Mesenchymal stem cell (in vitro differentiated cells and primary cell): ENCODE results near the gene WWOX.
"Not testable (repeated sequence)": the region's sequence is repeated elsewhere in the genome, so short reads cannot be mapped to it uniquely, and the experiment has no call there.

Source experiments
- DNase-seq: peaks from one replicate; pipeline ENCODE4 v3.0.0-alpha.2; 2013
- H2AFZ ChIP-seq: one replicate; pipeline ENCODE4 v1.6.1; 2013; ENCODE audit warnings: low read depth, mild to moderate bottlenecking, control low read depth, inconsistent platforms, low read length, moderate library complexity
- H2AK5ac ChIP-seq: 2 replicates; pipeline ENCODE4 v1.6.1; 2013; ENCODE audit warnings: low read length, moderate library complexity, mild to moderate bottlenecking, inconsistent platforms; ENCODE audit not compliant: severe bottlenecking
- H2BK120ac ChIP-seq: one replicate; pipeline ENCODE4 v1.6.1; 2013; ENCODE audit warnings: low read depth, mild to moderate bottlenecking, inconsistent platforms, low read length, moderate library complexity
- H2BK12ac ChIP-seq, 2 experiments: one replicate each; pipeline ENCODE4 v1.6.1; 2013; ENCODE audit warnings: inconsistent platforms in 2 of 2, low read length in 2 of 2, mild to moderate bottlenecking in 2 of 2, moderate library complexity in 2 of 2, control low read depth in 1 of 2
- H2BK15ac ChIP-seq: one replicate; pipeline ENCODE4 v1.6.1; 2013; ENCODE audit warnings: mild to moderate bottlenecking, low read depth, inconsistent platforms; ENCODE audit not compliant: poor library complexity, severe bottlenecking
- H2BK5ac ChIP-seq: 2 replicates; pipeline ENCODE4 v1.6.1; 2013; ENCODE audit warnings: low read depth, mild to moderate bottlenecking, low read length, control low read depth, inconsistent platforms; ENCODE audit not compliant: poor library complexity, severe bottlenecking
- H3K14ac ChIP-seq, 2 experiments: one replicate each; pipeline ENCODE4 v1.6.1; 2013; ENCODE audit warnings: inconsistent platforms in 2 of 2, low read length in 2 of 2, control low read depth in 1 of 2, mild to moderate bottlenecking in 1 of 2, moderate library complexity in 1 of 2
- H3K18ac ChIP-seq, 2 experiments: one replicate each; pipeline ENCODE4 v1.6.1; 2013; ENCODE audit warnings: inconsistent platforms in 2 of 2, low read length in 2 of 2, control low read depth in 1 of 2, low read depth in 1 of 2, mild to moderate bottlenecking in 1 of 2
- H3K23ac ChIP-seq, 2 experiments: one replicate each; pipeline ENCODE4 v1.6.1; 2013; ENCODE audit warnings: inconsistent platforms in 2 of 2, low read length in 2 of 2, mild to moderate bottlenecking in 2 of 2, moderate library complexity in 2 of 2, control low read depth in 1 of 2
- H3K27ac ChIP-seq: 2 replicates; pipeline ENCODE4 v1.5.1; 2013; ENCODE audit warnings: mild to moderate bottlenecking, moderate library complexity, low read length, control low read depth, inconsistent platforms; ENCODE audit not compliant: poor library complexity, severe bottlenecking
- H3K27me3 ChIP-seq, 2 experiments: 2 replicates each; pipeline versions ENCODE4 v1.6.1 to v1.7.0; 2013; ENCODE audit warnings: low read length in 2 of 2, mild to moderate bottlenecking in 2 of 2, moderate library complexity in 2 of 2, control low read depth in 1 of 2, inconsistent platforms in 1 of 2; ENCODE audit not compliant: control insufficient read depth in 1 of 2, insufficient read depth in 1 of 2
- H3K36me3 ChIP-seq, 2 experiments: 2 replicates each; pipeline versions ENCODE4 v1.6.1 to v1.7.0; 2013; ENCODE audit warnings: low read length in 2 of 2, control low read depth in 1 of 2, inconsistent platforms in 1 of 2, low read depth in 1 of 2, mild to moderate bottlenecking in 1 of 2; ENCODE audit not compliant: insufficient read depth in 2 of 2, control insufficient read depth in 1 of 2
- H3K4ac ChIP-seq, 2 experiments: one replicate each; pipeline ENCODE4 v1.6.1; 2013; ENCODE audit warnings: inconsistent platforms in 2 of 2, low read length in 2 of 2, mild to moderate bottlenecking in 2 of 2, moderate library complexity in 2 of 2, control low read depth in 1 of 2, low read depth in 1 of 2
- H3K4me1 ChIP-seq: 2 replicates; pipeline ENCODE4 v1.6.1; 2013; ENCODE audit warnings: low read depth, low read length, control low read depth; ENCODE audit not compliant: control insufficient read depth, insufficient read depth
- H3K4me2 ChIP-seq: 2 replicates; pipeline ENCODE4 v1.6.1; 2013; ENCODE audit warnings: low read length, mild to moderate bottlenecking, inconsistent platforms; ENCODE audit not compliant: poor library complexity, severe bottlenecking
- H3K4me3 ChIP-seq, 2 experiments: 2 replicates each; pipeline versions ENCODE4 v1.5.1 to v1.7.0; 2013; ENCODE audit warnings: low read length in 2 of 2, mild to moderate bottlenecking in 2 of 2, control low read depth in 1 of 2, low read depth in 1 of 2; ENCODE audit not compliant: insufficient read depth in 1 of 2
- H3K79me1 ChIP-seq: replicated peaks from 2 replicates; pipeline ENCODE4 v1.6.1; 2013; ENCODE audit warnings: mild to moderate bottlenecking, control low read depth, low read length, inconsistent platforms; ENCODE audit not compliant: poor library complexity, severe bottlenecking
- H3K9ac ChIP-seq: 2 replicates; pipeline ENCODE4 v1.7.0; 2013; ENCODE audit warnings: mild to moderate bottlenecking, low read length, moderate library complexity
- H3K9me3 ChIP-seq: 2 replicates; pipeline ENCODE4 v1.7.0; 2013; ENCODE audit warnings: mild to moderate bottlenecking, low read length; ENCODE audit not compliant: control insufficient read depth
- H4K8ac ChIP-seq: one replicate; pipeline ENCODE4 v1.6.1; 2013; ENCODE audit warnings: inconsistent platforms, mild to moderate bottlenecking, low read length, moderate library complexity
- H4K91ac ChIP-seq: one replicate; pipeline ENCODE4 v1.6.1; 2013; ENCODE audit warnings: mild to moderate bottlenecking, low read length, inconsistent platforms
- WGBS: methylation state at CpG from one replicate; pipeline ENCODE4 v1.1.7; 2013; ENCODE audit warnings: mixed read lengths; 5-methylcytosine and 5-hydroxymethylcytosine counted together

WWOX gene

DNA sequence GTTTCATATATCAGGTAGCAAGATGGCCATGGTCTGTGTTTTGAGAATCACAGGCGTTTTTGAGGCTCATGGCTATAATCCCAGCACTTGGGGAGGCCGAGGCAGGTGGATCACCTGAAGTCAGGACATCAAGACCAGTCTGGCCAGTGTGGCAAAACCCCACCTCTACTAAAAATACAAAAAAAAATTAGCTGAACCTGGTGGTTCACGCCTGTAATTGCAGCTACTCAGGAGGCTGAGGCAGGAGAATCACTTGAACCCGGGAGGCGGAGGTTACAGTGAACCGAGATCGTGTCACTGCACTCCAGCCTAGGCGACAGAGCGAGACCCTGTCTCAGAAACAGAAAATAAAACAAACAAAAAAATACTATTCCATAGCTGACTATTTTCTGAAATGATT is 415.4 kb downstream of the WWOX start:
- H3K27ac ChIP-seq, H3K4ac ChIP-seq, H3K36me3 ChIP-seq, H2BK5ac ChIP-seq, H3K27me3 ChIP-seq, H3K14ac ChIP-seq, H3K9me3 ChIP-seq, H2BK15ac ChIP-seq, H3K4me3 ChIP-seq, H3K23ac ChIP-seq, H3K18ac ChIP-seq, H2BK12ac ChIP-seq, H2AK5ac ChIP-seq, H2AFZ ChIP-seq, H3K9ac ChIP-seq, DNase-seq, H3K79me1 ChIP-seq, H2BK120ac ChIP-seq, H4K91ac ChIP-seq, H4K8ac ChIP-seq, H3K4me2 ChIP-seq, H3K4me1 ChIP-seq: not testable (repeated sequence)
- 93% methylated on average over 7 of the region's 9 CpGs for WGBS

DNA sequence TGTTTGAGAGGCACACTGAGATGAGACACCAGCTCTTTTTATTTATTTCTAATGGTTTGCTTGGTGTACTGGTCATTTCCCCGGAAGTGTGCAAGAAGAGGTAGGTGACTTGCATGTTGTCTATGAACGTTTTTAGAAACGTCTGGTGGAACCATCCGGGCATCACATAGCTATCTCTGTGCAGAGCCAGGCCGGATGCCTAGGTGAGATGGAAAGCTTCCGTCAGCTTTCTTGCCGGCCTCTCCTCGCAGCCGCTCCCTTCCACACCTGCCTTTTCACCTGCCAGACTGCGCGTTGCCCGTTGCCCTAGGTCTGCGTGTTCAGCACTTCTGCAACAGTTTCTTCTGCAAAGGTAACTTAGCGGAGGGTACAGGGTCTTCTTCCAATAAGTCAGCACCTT is 416.0 kb downstream of the WWOX start:
- Histone ChIP-seq H2BK5ac (no peak overlapping the region), H3K9ac (no peak overlapping the region), H2BK120ac (no peak overlapping the region), H3K27me3 (no peaks in the 10 kb centered on the region), H4K8ac (no peak overlapping the region), H3K9me3 (no peaks in the 10 kb centered on the region), H3K23ac (no peak overlapping the region), H3K4me2 (no peak overlapping the region), H2AFZ (no peak overlapping the region), H4K91ac (no peak overlapping the region), H2AK5ac (no peak overlapping the region), H3K79me1 (no peaks in the 10 kb centered on the region), H3K4me1 (no peaks in the 10 kb centered on the region), H3K4ac (no peak overlapping the region), H3K4me3 (no peak overlapping the region), H3K27ac (no peak overlapping the region), H2BK15ac (no peak overlapping the region), H3K36me3 (no peaks in the 10 kb centered on the region), H3K18ac (no peak overlapping the region), H3K14ac (no peak overlapping the region), H2BK12ac (no peak overlapping the region)
- DNase-seq, result no peak
- WGBS, result 92% methylated on average over 14 of the region's 14 CpGs

DNA sequence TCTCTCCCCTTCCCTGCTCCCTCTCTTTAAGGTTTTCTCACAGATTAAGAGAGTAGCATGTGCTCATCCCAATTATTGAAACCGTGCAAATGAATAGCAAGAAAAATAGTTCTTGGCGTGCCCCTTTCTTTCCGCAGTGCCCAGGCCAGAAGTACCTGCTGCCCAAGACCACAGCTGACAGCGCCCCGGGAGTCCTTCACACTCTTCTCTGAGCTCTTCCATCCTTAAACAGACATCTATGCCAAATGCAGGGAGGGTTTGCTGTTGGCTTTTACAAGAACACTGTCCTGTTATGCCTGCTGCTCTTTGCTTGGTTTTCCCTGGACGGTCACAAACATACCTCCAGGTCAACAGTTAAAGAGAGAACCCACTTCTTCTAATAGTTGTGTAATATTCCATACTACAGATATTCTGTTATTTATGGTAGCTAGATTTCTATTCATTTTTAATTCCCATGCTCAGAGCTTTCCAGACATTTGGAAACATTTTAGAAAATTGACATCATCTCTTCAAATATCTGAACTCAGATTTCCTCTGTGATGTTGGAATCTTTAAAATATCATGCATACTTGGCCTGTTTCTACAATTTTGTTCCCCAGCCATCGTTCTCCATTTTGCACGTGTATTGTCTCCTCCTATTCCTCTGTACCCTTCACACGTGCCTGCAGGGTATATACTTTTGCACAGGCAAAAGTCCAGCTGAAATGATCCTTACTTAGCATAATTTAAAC is 416.7 kb downstream of the WWOX start:
- H3K4me1 ChIP-seq, result no peaks in the 10 kb centered on the region
- H4K8ac ChIP-seq, result no peak overlapping the region
- H2BK120ac ChIP-seq, result no peak overlapping the region
- H3K36me3 ChIP-seq, result no peaks in the 10 kb centered on the region
- H3K14ac ChIP-seq, result no peak overlapping the region
- H3K4ac ChIP-seq, result no peak overlapping the region
- H3K4me3 ChIP-seq, result no peak overlapping the region
- no peak overlapping the region for H3K27ac ChIP-seq
- no peak overlapping the region for H3K23ac ChIP-seq
- H3K4me2 ChIP-seq, result no peak overlapping the region
- 92% methylated on average over 8 of the region's 9 CpGs for WGBS
- H2BK5ac ChIP-seq, result no peak overlapping the region
- no peaks in the 10 kb centered on the region for H3K27me3 ChIP-seq
- no peak overlapping the region for H3K18ac ChIP-seq
- no peaks in the 10 kb centered on the region for H3K79me1 ChIP-seq
- H2BK12ac ChIP-seq, result no peak overlapping the region
- no peak overlapping the region for H2AFZ ChIP-seq
- H2AK5ac ChIP-seq, result no peak overlapping the region
- no peak overlapping the region for H3K9ac ChIP-seq
- no peaks in the 10 kb centered on the region for H3K9me3 ChIP-seq
- DNase-seq, result no peak
- no peak overlapping the region for H4K91ac ChIP-seq
- no peak overlapping the region for H2BK15ac ChIP-seq

DNA sequence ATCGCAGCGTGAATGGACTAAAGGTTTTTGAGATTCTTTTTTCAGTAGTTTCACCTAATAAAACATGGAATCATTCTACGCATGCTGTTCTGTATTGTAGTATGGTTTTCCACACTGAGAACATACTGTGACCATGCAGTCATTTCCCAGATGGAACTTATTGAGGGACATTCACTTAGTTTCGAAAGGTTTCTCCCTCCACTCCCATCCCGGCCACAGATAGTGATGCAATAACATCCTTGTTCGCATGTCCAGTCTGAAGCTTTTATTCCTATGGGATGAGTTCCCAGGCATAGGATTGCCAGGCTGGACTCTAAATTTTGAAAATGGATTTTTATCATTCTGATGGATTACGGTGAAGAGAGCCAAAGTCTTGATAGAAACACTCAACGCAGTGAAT is 420.4 kb downstream of the WWOX start:
- no peak overlapping the region for H4K91ac ChIP-seq
- H3K4ac ChIP-seq, result no peak overlapping the region
- no peak overlapping the region for H3K9ac ChIP-seq
- H3K4me3 ChIP-seq, result no peak overlapping the region
- no peak overlapping the region for H3K14ac ChIP-seq
- no peak overlapping the region for H2BK15ac ChIP-seq
- peaks cover 4% of the 10 kb centered on the region for H3K4me1 ChIP-seq
- H2BK5ac ChIP-seq, result no peak overlapping the region
- no peak overlapping the region for H4K8ac ChIP-seq
- no peak overlapping the region for H2AFZ ChIP-seq
- no peak for DNase-seq
- H2BK12ac ChIP-seq, result no peak overlapping the region
- no peak overlapping the region for H3K23ac ChIP-seq
- H3K27ac ChIP-seq, result no peak overlapping the region
- 99% methylated on average over 8 of the region's 8 CpGs for WGBS
- H3K79me1 ChIP-seq, result no peaks in the 10 kb centered on the region
- H3K4me2 ChIP-seq, result no peak overlapping the region
- H2AK5ac ChIP-seq, result no peak overlapping the region
- H3K36me3 ChIP-seq, result no peaks in the 10 kb centered on the region
- no peak overlapping the region for H2BK120ac ChIP-seq
- no peaks in the 10 kb centered on the region for H3K9me3 ChIP-seq
- no peak overlapping the region for H3K18ac ChIP-seq
- no peaks in the 10 kb centered on the region for H3K27me3 ChIP-seq
